Fibroblast of mammary gland (primary cell): ENCODE measurements around the gene OR6C65.
"Not testable (repeated sequence)": the region's sequence is repeated elsewhere in the genome, so short reads cannot be mapped to it uniquely, and the experiment has no call there.

Experiments used
- DNase-seq: peaks from one replicate; pipeline ENCODE4 v3.0.0-alpha.2; 2010; ENCODE audit warnings: low read depth
- H3K4me3 ChIP-seq: 2 replicates; pipeline ENCODE4 v1.5.1; 2011; ENCODE audit warnings: low read depth, mild to moderate bottlenecking, low read length, moderate library complexity; ENCODE audit not compliant: control insufficient read depth
- TF ChIP-seq, protein P1 (sequence below): conservative IDR thresholded peaks from 2 replicates; pipeline ENCODE4 v1.5.1; 2011; ENCODE audit warnings: low read depth, low read length, inconsistent platforms; ENCODE audit not compliant: control insufficient read depth, insufficient read depth

OR6C65 gene

DNA sequence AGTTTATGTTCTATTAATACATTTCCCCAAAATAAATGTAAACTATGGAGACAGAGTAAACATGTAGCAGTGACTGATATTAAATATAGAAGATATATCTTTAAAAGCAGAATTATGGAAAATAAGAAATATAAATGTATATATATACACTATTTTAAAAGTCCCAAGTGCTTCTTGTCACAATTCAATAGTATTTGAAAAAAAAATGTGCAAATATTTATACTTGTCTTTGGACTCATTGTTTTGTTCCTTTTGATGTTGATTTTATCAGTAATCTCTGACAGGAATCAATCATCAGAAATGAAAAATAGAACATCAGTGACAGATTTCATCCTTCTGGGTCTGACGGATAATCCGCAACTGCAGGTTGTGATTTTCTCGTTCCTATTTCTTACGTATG lies 25.6 kb downstream of the OR6C65 start, which contains the start of gene OR6C76:
OR6C76 (plus strand) TSS at position 301 of the 400 bp plus-strand sequence; CDS start at position 301, 0 bp downstream.
- no peak for DNase-seq
- no peak within 1 kb of the TSS for H3K4me3 ChIP-seq
- TF ChIP-seq, protein P1, sequence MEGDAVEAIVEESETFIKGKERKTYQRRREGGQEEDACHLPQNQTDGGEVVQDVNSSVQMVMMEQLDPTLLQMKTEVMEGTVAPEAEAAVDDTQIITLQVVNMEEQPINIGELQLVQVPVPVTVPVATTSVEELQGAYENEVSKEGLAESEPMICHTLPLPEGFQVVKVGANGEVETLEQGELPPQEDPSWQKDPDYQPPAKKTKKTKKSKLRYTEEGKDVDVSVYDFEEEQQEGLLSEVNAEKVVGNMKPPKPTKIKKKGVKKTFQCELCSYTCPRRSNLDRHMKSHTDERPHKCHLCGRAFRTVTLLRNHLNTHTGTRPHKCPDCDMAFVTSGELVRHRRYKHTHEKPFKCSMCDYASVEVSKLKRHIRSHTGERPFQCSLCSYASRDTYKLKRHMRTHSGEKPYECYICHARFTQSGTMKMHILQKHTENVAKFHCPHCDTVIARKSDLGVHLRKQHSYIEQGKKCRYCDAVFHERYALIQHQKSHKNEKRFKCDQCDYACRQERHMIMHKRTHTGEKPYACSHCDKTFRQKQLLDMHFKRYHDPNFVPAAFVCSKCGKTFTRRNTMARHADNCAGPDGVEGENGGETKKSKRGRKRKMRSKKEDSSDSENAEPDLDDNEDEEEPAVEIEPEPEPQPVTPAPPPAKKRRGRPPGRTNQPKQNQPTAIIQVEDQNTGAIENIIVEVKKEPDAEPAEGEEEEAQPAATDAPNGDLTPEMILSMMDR, result no peak

DNA sequence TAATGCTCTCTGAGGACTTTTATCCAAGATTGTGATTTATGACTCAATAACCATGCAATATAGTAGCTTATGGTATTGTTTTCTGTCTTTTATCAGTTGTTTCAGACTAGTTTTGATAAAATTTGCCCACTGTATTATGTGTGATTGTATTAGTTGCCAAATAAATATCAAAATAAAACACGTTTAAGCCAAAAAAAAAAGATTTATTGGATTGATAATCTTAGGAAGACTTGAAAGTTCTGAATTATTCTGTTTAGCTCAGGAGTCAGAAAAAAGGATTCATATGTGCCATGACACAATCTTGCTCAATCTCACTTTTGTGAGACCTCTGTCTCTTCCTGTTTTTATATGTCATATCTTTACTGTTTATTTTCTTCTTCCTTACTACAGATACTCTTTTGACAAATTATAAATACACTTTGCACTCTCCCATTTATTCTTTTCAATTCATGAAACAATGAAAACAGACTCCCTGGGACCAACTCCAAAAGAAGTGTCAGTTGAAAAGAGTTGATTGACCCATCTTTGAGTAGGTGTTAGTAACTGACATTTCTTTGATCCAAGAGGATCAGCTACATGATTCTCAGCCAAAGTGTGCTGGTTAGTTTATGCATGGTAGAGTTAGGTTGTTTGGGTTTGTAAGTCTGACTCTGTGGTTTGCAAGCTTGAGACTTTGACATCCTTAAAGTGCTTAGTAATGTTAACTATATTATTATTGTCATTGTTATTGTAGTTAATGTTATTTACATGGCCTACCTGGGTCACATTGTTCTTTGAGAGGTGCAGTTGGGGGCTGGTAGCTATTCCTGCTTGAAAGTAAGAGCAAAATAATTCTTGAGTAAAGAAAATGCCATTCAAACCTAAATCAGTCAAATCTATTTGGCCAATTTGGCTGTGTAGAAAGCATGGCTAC lies 28.3 kb downstream of the OR6C65 start:
- TF ChIP-seq, protein P1, result no peak
- H3K4me3 ChIP-seq, result no peak overlapping the region
- DNase-seq, result no peak

DNA sequence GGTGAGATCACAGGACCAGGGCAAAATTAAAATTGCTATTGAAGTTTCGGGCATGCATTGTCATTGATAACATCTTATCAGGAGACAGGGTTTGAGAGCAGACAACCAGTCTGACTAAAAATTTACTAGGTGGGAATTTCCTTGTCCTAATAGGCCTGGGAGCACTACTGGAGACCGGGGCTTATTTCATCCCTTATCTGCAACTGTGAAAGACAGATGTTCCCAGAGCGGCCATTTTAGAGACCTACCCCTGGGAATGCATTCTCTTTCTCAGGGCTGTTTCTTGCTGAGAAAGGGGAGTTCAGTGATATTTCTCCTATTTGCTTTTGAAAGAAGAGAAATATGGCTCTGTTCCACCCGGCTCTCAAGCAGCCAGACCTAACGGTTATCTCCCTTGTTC lies 40.9 kb downstream of the OR6C65 start:
- not testable (repeated sequence) for DNase-seq, H3K4me3 ChIP-seq

DNA sequence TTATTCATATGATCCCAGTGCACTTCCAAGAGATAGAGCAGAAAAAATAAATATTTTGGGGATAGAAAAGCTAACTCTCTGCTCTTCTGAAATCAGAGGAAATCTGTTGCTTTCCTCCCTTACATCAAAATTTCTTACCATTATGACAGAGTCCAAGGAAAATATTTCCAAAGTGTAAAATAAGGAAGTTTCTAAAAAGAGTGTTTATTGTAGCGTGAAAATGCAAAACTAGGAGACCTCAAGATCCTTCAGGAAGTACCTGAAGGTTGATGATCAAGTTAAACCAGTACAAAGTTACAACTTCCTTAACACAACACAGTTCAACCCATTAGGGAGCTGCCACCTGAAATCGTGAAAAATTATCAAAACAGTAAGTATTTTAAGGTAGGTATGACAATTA lies 43.4 kb downstream of the OR6C65 start, which contains the start of gene OR6C2:
OR6C2 (plus strand) TSS at position 301 of the 400 bp plus-strand sequence. CDS start 8,138 bp downstream, outside the sequence.
- no peak for DNase-seq
- H3K4me3 ChIP-seq, result no peak within 1 kb of the TSS
- TF ChIP-seq, protein P1, result no peak

DNA sequence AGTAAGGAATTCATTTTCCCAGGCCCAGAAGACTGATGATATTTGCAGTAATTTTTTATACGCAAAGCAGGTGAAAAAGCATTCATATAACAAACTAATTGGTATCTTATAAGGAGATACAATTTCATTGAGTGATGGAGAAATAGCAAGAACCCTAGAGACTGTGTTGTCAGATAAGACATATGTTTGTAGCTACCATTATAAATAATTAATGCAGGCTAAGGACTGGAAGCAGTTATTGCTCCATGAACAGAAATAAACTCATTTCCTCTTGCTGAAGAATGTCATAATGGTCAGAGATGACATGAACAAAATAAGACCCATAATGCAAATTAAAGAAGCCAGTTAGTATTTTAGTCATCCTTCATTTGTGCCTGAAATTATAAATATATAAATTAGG lies 45.0 kb downstream of the OR6C65 start:
- no peak for DNase-seq
- H3K4me3 ChIP-seq, result no peak overlapping the region
- TF ChIP-seq, protein P1, result no peak

DNA sequence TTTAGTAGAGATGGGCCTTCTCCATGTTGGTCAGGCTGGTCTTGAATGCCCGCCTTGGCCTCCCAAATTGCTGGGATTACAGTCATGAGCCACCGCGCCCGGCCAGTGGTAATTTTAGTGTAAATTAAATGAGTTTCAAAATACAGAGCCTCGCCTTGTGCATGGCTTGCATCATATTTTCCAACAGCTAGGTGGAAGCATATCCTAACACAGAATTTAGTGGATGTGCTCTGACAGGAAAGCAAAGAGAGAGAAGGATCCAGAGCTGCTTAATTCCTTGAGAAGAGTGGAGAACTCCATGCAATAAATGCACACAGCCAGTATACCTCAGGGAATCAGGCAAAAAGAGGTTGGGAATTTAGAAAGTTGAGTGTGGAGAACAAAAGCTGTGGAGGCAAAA lies 46.0 kb downstream of the OR6C65 start:
- TF ChIP-seq, protein P1, result no peak
- no peak for DNase-seq
- no peak overlapping the region for H3K4me3 ChIP-seq

DNA sequence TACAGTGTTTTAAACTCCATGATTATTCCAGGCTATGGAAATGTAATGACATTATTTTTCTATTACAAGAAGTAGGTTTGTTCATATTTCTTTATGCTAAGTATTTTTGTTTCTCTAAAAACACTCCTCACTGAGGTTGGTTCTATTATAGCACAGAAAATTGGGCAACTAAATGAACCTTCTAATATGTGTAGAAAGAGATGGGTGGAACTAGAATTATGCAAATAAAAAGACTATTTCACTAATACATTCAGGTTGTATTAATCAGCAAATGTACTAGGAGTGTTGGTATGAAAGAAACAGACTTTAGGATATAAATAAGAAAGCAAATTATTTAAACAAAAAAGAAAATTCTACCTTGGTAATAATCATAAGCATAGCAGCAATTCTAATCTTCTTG lies 48.5 kb downstream of the OR6C65 start:
- TF ChIP-seq, protein P1, result no peak
- DNase-seq, result no peak
- H3K4me3 ChIP-seq, result no peak overlapping the region
